Activated T-cell treated with anti-CD3 and anti-CD28 coated beads, Interleukin-2, amount 50 U/mL, for 72 hours (primary cell): Measurements from ENCODE around the gene RHOJ. TPM values are rescaled to one million over a fixed set of nuclear protein-coding genes. Genes with fewer than 3 reads are reported as not detected.
"Not testable (repeated sequence)": the region's sequence is repeated elsewhere in the genome, so short reads cannot be mapped to it uniquely, and the experiment has no call there.

Experiments
- ATAC-seq, 2 donors: fragments of 150-1000 bp; cut with Tn5 transposase; replicated peaks in 1 of 2; 2 replicates each; pipeline ENCODE4 v1.10.0; 2021; ENCODE audit warnings: moderate library complexity in 2 of 2, mild to moderate bottlenecking in 1 of 2
- DNase-seq, 2 donors: peaks; one replicate each; pipeline ENCODE4 v3.0.0; 2021 to 2022; ENCODE audit warnings: mixed read lengths in 1 of 2
- H3K27ac Mint-ChIP-seq: one replicate; pipeline ENCODE4 v1.8.0; 2022; ENCODE audit warnings: mild to moderate bottlenecking, moderate library complexity, mixed read lengths
- H3K27me3 Mint-ChIP-seq: one replicate; pipeline ENCODE4 v1.8.0; 2022; ENCODE audit warnings: low read depth, mixed read lengths
- H3K36me3 Mint-ChIP-seq, 2 donors: one replicate each; pipeline ENCODE4 v1.8.0; 2022; ENCODE audit warnings: mixed read lengths in 2 of 2, mild to moderate bottlenecking in 1 of 2; ENCODE audit not compliant: insufficient read depth in 2 of 2
- H3K4me1 Mint-ChIP-seq: one replicate; pipeline ENCODE4 v1.8.0; 2022; ENCODE audit warnings: low read depth, mixed read lengths
- H3K4me3 Mint-ChIP-seq, 2 donors: one replicate each; pipeline ENCODE4 v1.8.0; 2022; ENCODE audit warnings: mild to moderate bottlenecking in 2 of 2, mixed read lengths in 2 of 2, moderate library complexity in 2 of 2
- H3K9me3 Mint-ChIP-seq, 2 donors: one replicate each; pipeline ENCODE4 v1.8.0; 2022; ENCODE audit warnings: mixed read lengths in 2 of 2
- total RNA-seq, 2 donors: library from RNA; stranded (reverse); gene quantifications; one replicate each; pipeline ENCODE4 v1.2.3, GENCODE V29; 2022

RHOJ gene
- total RNA-seq = not detected

- Mint-ChIP-seq H3K27ac (no peak within 1 kb of the TSS), H3K27me3 (peaks cover 7% of the 10 kb centered on the region), H3K4me1 (no peaks in the 10 kb centered on the region), H3K4me3 (no peak within 1 kb of the TSS), H3K9me3 (no peaks in the 10 kb centered on the region), H3K36me3 (no peaks in the 10 kb centered on the region)
- no peak for DNase-seq
- no peak for ATAC-seq
Measured at GRCh38 chr14:63204407-63205043, at the start of gene RHOJ. TSS of gene RHOJ (plus strand) at chr14:63204443. CDS start at chr14:63204870, 427 bp downstream.

GRCh38 chr14:63155511-63156185 is 48.6 kb upstream of the RHOJ start:
- H3K27ac Mint-ChIP-seq = no peak overlapping the region
- DNase-seq (no peak), ATAC-seq (no peak)
- no peaks in the 10 kb centered on the region for H3K36me3 Mint-ChIP-seq
- no peaks in the 10 kb centered on the region for H3K9me3 Mint-ChIP-seq
- H3K27me3 Mint-ChIP-seq = no peaks in the 10 kb centered on the region
- H3K4me1 Mint-ChIP-seq = no peaks in the 10 kb centered on the region
- H3K4me3 Mint-ChIP-seq = no peak overlapping the region

GRCh38 chr14:63157195-63157594 is 47.0 kb upstream of the RHOJ start:
- no peak for ATAC-seq
- no peaks in the 10 kb centered on the region for H3K27me3 Mint-ChIP-seq
- no peaks in the 10 kb centered on the region for H3K9me3 Mint-ChIP-seq
- no peaks in the 10 kb centered on the region for H3K36me3 Mint-ChIP-seq
- H3K27ac Mint-ChIP-seq = no peak overlapping the region
- no peak overlapping the region for H3K4me3 Mint-ChIP-seq
- DNase-seq = no peak
- no peaks in the 10 kb centered on the region for H3K4me1 Mint-ChIP-seq

- Mint-ChIP-seq H3K4me3 (no peak overlapping the region), H3K36me3 (no peaks in the 10 kb centered on the region), H3K27ac (no peak overlapping the region), H3K4me1 (no peaks in the 10 kb centered on the region), H3K9me3 (no peaks in the 10 kb centered on the region), H3K27me3 (no peaks in the 10 kb centered on the region)
- no peak for DNase-seq
- ATAC-seq = no peak
Measured at GRCh38 chr14:63163306-63163705, 40.9 kb upstream of the RHOJ start.

- Mint-ChIP-seq H3K4me1 (no peaks in the 10 kb centered on the region), H3K4me3 (no peak overlapping the region), H3K9me3 (no peaks in the 10 kb centered on the region), H3K36me3 (no peaks in the 10 kb centered on the region), H3K27ac (no peak overlapping the region), H3K27me3 (no peaks in the 10 kb centered on the region)
- ATAC-seq = no peak
- no peak for DNase-seq
Measured at GRCh38 chr14:63164108-63164683, 40.0 kb upstream of the RHOJ start.

GRCh38 chr14:63165267-63165666 is 39.0 kb upstream of the RHOJ start:
- H3K27me3 Mint-ChIP-seq, H3K4me3 Mint-ChIP-seq, ATAC-seq, H3K9me3 Mint-ChIP-seq, H3K36me3 Mint-ChIP-seq, DNase-seq, H3K4me1 Mint-ChIP-seq, H3K27ac Mint-ChIP-seq: not testable (repeated sequence)

GRCh38 chr14:63167044-63167443 is 37.2 kb upstream of the RHOJ start:
- no peaks in the 10 kb centered on the region for H3K4me1 Mint-ChIP-seq
- H3K36me3 Mint-ChIP-seq = no peaks in the 10 kb centered on the region
- no peak overlapping the region for H3K4me3 Mint-ChIP-seq
- H3K27ac Mint-ChIP-seq = no peak overlapping the region
- DNase-seq = no peak
- H3K9me3 Mint-ChIP-seq = no peaks in the 10 kb centered on the region
- no peak for ATAC-seq
- H3K27me3 Mint-ChIP-seq = peaks cover 6% of the 10 kb centered on the region

- H3K27me3 Mint-ChIP-seq = peaks cover 6% of the 10 kb centered on the region
- H3K27ac Mint-ChIP-seq = no peak overlapping the region
Measured at GRCh38 chr14:63174760-63175191, 29.5 kb upstream of the RHOJ start.

GRCh38 chr14:63175531-63175930 is 28.7 kb upstream of the RHOJ start:
- no peak for ATAC-seq

More at GRCh38 chr14:63174760-63175191, 29.5 kb upstream of the RHOJ start:
- DNase-seq (no peak), ATAC-seq (no peak)
- Mint-ChIP-seq H3K4me3 (no peak overlapping the region), H3K4me1 (no peaks in the 10 kb centered on the region), H3K9me3 (no peaks in the 10 kb centered on the region), H3K36me3 (no peaks in the 10 kb centered on the region)

GRCh38 chr14:63178912-63179311 is 25.3 kb upstream of the RHOJ start:
- Mint-ChIP-seq H3K4me1 (no peaks in the 10 kb centered on the region), H3K36me3 (no peaks in the 10 kb centered on the region), H3K4me3 (no peak overlapping the region), H3K9me3 (peaks cover 3% of the 10 kb centered on the region in 2 donors), H3K27ac (no peak overlapping the region), H3K27me3 (no peaks in the 10 kb centered on the region)
- ATAC-seq (no peak), DNase-seq (no peak)

More at GRCh38 chr14:63175531-63175930, 28.7 kb upstream of the RHOJ start:
- Mint-ChIP-seq H3K36me3 (no peaks in the 10 kb centered on the region), H3K27me3 (peaks cover 6% of the 10 kb centered on the region), H3K27ac (no peak overlapping the region), H3K4me3 (no peak overlapping the region), H3K4me1 (no peaks in the 10 kb centered on the region), H3K9me3 (no peaks in the 10 kb centered on the region)
- DNase-seq = no peak

GRCh38 chr14:63179383-63179782 is 24.9 kb upstream of the RHOJ start:
- Mint-ChIP-seq H3K27ac (no peak overlapping the region), H3K27me3 (no peaks in the 10 kb centered on the region), H3K36me3 (no peaks in the 10 kb centered on the region), H3K4me1 (no peaks in the 10 kb centered on the region), H3K9me3 (peaks cover 3% of the 10 kb centered on the region in 2 donors), H3K4me3 (no peak overlapping the region)
- DNase-seq (no peak), ATAC-seq (no peak)

- Mint-ChIP-seq H3K36me3 (no peaks in the 10 kb centered on the region), H3K4me3 (no peak overlapping the region), H3K4me1 (no peaks in the 10 kb centered on the region), H3K27ac (no peak overlapping the region), H3K27me3 (no peaks in the 10 kb centered on the region), H3K9me3 (peaks cover 3% of the 10 kb centered on the region in 2 donors)
- DNase-seq (no peak), ATAC-seq (no peak)
Measured at GRCh38 chr14:63180011-63180410, 24.2 kb upstream of the RHOJ start.

GRCh38 chr14:63182968-63183367 is 21.3 kb upstream of the RHOJ start:
- Mint-ChIP-seq H3K27me3 (no peaks in the 10 kb centered on the region), H3K36me3 (no peaks in the 10 kb centered on the region), H3K4me3 (no peak overlapping the region), H3K4me1 (no peaks in the 10 kb centered on the region), H3K9me3 (peaks cover 3% of the 10 kb centered on the region in 2 donors), H3K27ac (no peak overlapping the region)
- ATAC-seq (no peak), DNase-seq (no peak)
